Nucleus accumbens (tissue), 56 donors: ENCODE results near the gene POLD2.

ENCODE experiments used
- DNase-seq, 56 donors: peaks; one replicate each; lab custom pipeline; 2025; lab: John Stamatoyannopoulos, UW

POLD2 gene

DNA sequence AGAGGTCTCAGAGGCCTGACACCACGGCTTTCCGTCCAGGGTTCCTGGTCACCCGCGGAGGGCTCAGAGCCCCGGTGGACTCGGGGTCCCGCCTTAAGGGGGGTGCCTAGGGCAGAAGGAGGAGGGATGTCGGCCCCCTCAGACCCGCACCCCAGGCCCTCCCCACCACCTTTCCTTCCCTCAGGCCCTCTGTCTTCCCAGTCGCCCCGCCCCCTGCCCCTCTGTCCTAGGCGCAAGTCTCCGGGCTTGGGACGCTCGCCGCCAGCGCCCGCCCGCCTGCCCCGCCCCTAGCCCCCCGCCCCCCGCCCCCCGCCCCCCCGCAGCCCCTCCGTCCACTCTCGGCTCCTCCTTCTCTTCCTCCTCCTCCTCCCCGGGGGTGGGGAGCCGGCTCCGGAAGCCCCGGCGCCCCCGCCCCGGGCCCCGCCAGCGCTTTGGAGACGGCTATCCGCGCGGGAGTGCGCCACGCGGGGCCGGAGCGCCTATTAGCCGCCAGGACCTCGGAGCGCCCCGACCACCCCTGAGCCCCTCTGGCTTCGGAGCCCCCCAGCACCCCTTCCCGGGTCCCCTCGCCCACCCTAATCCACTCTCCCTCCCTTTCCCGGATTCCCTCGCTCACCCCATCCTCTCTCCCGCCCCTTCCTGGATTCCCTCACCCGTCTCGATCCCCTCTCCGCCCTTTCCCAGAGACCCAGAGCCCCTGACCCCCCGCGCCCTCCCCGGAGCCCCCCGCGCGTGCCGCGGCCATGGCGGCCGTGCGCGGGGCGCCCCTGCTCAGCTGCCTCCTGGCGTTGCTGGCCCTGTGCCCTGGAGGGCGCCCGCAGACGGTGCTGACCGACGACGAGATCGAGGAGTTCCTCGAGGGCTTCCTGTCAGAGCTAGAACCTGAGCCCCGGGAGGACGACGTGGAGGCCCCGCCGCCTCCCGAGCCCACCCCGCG lies 19.2 kb downstream of the POLD2 start, which contains the start of gene AEBP1:
TSS of gene AEBP1 (plus strand) at position 423 of the 937 bp plus-strand sequence. CDS start at position 744, 321 bp downstream.
- DNase-seq = peak in 1 of 56 donors; percentile 46

- DNase-seq = no peak
Measured at GRCh38 chr7:44103566-44103922, 19.8 kb downstream of the POLD2 start.

GRCh38 chr7:44102846-44103565 lies 20.3 kb downstream of the POLD2 start:
- no peak for DNase-seq

- DNase-seq = peak in 5 of 56 donors; percentile 22 to 48 (median 25)
Measured at GRCh38 chr7:44101966-44102845, 21.1 kb downstream of the POLD2 start.

- DNase-seq = no peak
Measured at GRCh38 chr7:44101303-44101965, 21.9 kb downstream of the POLD2 start.

DNA sequence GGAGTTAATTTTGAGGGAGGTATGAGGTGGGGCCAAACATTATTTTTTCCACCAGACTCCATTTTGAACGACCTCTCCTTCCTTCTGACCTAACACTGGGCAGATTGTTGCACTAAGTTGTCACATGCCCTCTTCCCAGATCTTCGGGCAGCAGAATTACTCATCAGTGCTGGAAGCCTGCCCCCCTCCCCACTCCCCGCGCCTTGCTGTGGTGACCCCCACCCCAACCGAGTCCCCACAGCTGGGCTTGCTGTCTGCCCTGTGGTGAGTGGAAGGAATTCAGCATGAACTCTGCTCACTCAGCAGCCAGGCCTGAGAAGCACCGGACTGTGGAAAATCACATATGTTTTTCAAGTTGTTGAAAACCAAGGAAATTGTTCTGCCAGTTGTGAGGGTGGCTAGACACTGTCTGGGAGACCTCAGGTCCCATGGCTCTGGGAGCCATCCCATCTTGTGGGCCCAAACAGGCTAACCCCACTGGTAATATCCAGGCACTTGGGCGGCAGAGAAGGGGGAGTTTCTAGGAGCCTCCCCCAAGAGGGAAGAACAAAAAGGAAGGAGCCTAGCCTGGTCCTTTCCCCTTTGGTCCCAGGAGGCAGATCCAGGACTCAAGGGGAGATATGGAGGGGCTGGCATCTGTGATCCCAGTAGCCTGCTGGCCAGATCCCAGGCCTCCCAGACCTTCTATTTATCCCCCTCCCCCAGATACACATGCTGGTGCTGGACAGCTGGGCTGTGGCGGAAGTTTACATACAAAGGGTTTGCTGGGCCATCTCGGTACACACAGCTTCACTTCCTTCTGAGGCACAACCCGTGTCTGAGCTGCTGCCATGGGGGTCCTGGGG lies 22.7 kb downstream of the POLD2 start:
- peak in 11 of 56 donors; percentile 7 to 69 (median 37) for DNase-seq

DNA sequence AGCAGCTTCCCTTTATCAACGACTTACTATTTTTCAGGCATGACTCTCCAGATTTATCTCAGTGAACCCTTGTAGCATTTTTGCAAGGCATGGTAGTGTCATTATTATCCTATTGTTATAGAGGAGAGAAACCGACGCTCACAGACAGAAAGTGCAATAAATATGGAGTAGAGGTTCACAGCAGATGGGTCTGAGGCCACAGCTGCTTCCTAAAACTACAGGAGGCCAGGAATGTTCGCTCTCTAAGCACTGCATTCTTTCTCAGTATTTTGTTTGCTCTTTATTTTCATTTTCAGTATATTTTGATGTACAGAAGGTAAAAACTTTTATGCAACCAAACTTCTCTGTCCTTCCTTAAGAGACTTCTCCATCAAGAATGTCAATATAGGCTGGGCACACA lies 23.7 kb downstream of the POLD2 start:
- DNase-seq = no peak

GRCh38 chr7:44098092-44099068 lies 25.0 kb downstream of the POLD2 start:
- no peak for DNase-seq

DNA sequence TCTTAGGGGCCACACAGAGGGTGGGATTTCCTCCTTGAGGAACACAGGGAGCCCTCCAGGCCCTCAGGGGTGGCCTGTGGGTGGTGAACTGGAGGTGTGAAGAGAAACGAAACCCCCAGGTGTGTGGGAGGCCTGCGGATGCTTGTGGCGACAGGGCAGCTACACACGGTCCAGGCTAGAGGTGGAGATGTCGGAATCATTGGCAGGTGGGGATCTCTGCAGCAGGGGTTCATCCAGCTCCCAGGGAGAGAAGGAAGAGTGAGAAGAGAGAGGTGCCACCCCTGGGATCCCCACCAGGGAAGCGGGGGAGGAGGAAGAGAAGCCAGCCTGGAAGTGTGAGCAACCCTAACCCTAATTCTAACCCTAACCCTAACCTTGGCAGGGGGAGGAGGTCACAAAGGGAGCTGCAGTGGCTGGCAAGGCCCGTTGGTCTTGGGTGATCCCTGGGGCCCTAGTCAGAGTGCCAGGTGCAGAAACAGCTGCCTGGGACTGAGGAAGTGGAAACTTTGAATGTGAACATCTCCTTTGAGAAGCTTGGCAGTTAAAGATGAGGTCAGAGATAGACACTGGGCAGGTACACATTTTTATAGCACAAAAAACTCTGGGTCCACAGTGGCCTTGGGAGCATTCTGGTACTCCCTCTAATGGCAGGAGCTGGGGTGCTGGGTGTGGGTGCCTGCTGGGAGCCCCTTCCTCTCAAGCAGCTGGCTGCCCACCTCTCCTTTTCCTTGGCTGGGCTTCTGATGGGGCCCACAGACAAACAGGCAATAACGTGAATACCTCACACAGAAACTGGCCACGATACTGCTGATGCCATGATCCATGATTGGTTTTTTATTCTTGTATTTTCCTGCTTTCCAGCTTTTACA lies 26.1 kb downstream of the POLD2 start:
- no peak for DNase-seq

- DNase-seq = no peak
Measured at GRCh38 chr7:44096326-44096881, 26.9 kb downstream of the POLD2 start.

DNA sequence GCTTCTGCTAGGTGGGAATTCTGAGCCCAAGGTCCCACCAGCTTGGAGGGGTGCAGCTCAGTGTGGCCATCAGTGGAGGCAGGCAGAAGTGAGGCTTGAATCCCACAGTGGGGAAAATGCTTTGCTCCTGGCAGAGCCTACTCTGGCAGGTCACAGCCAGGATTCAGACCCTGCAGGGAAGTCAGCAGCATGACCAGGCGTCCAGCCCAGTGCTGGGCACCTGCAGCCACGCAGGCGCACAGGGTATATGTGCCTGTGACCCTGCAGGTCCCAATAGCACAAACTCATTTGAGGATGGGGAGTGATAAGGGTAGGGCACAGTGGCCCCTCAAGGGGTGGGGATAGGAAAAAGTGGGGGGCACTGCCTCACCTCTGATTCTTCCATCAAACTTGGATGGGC lies 27.6 kb downstream of the POLD2 start:
- no peak for DNase-seq

- no peak for DNase-seq
Measured at GRCh38 chr7:44094883-44095592, 28.3 kb downstream of the POLD2 start.

DNA sequence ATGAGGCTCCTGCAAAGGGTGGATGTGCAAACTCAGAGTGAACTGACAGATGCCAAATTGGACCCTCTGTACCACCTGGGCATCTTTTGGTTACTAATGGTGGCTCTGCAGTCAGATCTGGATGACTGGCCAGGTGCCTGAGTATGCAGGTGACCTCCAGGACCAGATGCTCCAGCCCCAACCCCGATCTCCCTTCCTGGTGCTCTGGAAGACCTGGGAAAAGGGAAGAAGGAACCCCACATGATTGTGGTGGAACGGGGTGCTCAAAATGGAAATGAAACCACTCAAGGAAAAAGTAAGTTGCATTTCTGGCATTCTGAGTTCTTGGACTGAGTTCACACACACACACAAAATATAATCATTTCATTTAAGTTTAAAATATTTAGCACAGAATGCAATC lies 29.0 kb downstream of the POLD2 start:
- DNase-seq = no peak

- no peak for DNase-seq
Measured at GRCh38 chr7:44093102-44093641, 30.2 kb downstream of the POLD2 start.
